BJ (cell line): ENCODE measurements around the gene SLC2A14. TPM values are rescaled to one million over a fixed set of nuclear protein-coding genes. Genes with fewer than 3 reads are reported as not detected.
A peak's percentile ranks its signal among the peaks of the same experiment; 100 is the strongest.
"Not testable (repeated sequence)": the region's sequence is repeated elsewhere in the genome, so short reads cannot be mapped to it uniquely, and the experiment has no call there.

Source experiments
- CTCF ChIA-PET: fragments of 350-600 bp; formaldehyde crosslinking; extraction: SDS; loops from one replicate; lab custom pipeline; 2021; ENCODE audit warnings: antibody characterized with exemption, inconsistent platforms; lab: Yijun Ruan, JAX
- POLR2A ChIA-PET: fragments of 300-600 bp; sonication (Branson Sonifier 250); formaldehyde crosslinking; extraction: SDS; loops from one replicate; lab custom pipeline; 2021; ENCODE audit warnings: antibody characterized with exemption; lab: Charles Lee
- DNase-seq: peaks from one replicate; pipeline ENCODE4 v3.0.0-alpha.2; 2011; ENCODE audit warnings: low read depth
- H3K27me3 ChIP-seq: 2 replicates; pipeline ENCODE4 v1.6.0; 2011; ENCODE audit warnings: low read length; ENCODE audit not compliant: control insufficient read depth, insufficient read depth
- H3K36me3 ChIP-seq: 2 replicates; pipeline ENCODE4 v1.5.1; 2011; ENCODE audit warnings: low read length; ENCODE audit not compliant: control insufficient read depth, insufficient read depth
- H3K4me3 ChIP-seq: 2 replicates; pipeline ENCODE4 v1.5.1; 2011; ENCODE audit warnings: low read depth, mild to moderate bottlenecking, control low read depth, low read length
- CTCF ChIP-seq: IDR thresholded peaks from 2 replicates; pipeline ENCODE4 v1.5.1; 2011; ENCODE audit warnings: low read depth, mild to moderate bottlenecking, control low read depth, inconsistent platforms, low read length, moderate library complexity; ENCODE audit not compliant: insufficient read depth
- polyA plus RNA-seq: library from polyadenylated mRNA; depleted of rRNA; stranded (reverse); fragments of >200 nt; gene quantifications from 2 replicates; pipeline ENCODE4 v1.2.3, GENCODE V29; 2011

The SLC2A14 gene
- polyA plus RNA-seq, 1 experiment: not detected

DNA sequence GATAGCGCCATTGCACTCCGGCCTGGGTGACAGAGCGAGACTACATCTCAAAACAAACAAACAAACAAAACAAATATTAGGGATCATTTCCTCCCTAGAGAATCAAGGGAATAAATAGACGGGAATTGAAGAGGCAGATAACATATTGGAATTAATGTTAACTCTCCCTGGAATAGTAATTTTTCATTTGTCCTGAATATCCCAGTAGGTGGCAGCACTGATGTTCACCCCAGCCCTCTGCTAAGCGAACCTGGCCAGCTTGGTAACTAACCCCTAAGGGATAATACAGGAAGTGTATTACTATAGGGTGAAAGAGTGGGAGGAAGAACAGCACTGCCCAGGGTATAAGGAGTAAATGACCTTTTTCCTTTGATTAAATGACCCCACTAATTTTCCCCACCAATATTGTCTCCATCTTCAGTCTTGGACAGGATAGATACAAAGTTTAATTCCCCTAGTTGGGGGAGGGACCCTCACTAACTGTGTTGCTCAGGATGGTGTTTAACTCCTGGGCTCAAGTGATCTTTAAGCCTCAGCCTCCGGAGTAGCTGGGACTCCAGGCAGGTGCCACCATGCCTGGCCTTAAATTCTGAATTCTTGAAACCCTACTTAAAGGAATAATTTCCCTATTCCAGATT is 40.5 kb downstream of the SLC2A14 start:
- ChIA-PET CTCF (interaction anchor here (0.5 to 2.7 kb wide), 11 partner anchors 8 to 246 kb away, joined by 3 to 12 read pairs (median 4); no protein-coding TSS in a partner anchor), POLR2A (no interaction called here)
- DNase-seq: no peak
- no peaks in the 10 kb centered on the region for H3K27me3 ChIP-seq
- H3K36me3 ChIP-seq: no peaks in the 10 kb centered on the region
- H3K4me3 ChIP-seq: no peak overlapping the region
- peak; percentile 63 for TF ChIP-seq CTCF

DNA sequence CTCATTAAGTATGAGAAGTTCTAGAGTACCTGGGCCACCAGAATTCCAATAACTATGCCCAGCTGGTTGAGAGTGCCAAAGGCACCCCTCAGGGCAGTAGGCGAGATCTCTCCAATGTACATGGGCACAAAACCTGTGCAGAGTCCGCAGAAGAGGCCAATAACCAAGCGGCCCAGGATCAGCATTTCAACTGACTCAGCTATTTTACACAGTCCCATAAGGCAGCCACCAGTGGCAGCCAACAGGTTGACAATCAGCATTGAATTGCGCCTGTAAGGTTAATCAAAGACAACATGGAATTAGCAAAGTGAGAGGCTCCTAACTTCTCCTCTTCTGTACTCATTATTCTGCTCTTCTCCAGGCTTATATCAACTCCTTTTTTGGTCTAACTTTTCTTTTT is 43.0 kb downstream of the SLC2A14 start:
- H3K27me3 ChIP-seq, H3K4me3 ChIP-seq, H3K36me3 ChIP-seq, DNase-seq, POLR2A ChIA-PET: not testable (repeated sequence)
- CTCF ChIA-PET: interaction anchor here (1.0 to 1.3 kb wide), 2 partner anchors 104 to 165 kb away, joined by 3 to 5 read pairs; no protein-coding TSS in a partner anchor

- H3K36me3 ChIP-seq, POLR2A ChIA-PET, DNase-seq, H3K27me3 ChIP-seq, H3K4me3 ChIP-seq: not testable (repeated sequence)
- CTCF ChIA-PET: interaction anchor here (1.4 kb wide), 1 partner anchor 108 kb away, joined by 3 read pairs; no protein-coding TSS in a partner anchor
These were observed 47.0 kb downstream of the SLC2A14 start for GRCh38 chr12:7825754-7826153.

- CTCF ChIA-PET: interaction anchor here (0.8 to 4.2 kb wide), 9 partner anchors 10 to 587 kb away, joined by 3 to 32 read pairs (median 3); no protein-coding TSS in a partner anchor
- DNase-seq: peak; percentile 15
- no peak overlapping the region for H3K4me3 ChIP-seq
- no peaks in the 10 kb centered on the region for H3K27me3 ChIP-seq
- POLR2A ChIA-PET: no interaction called here
- TF ChIP-seq CTCF: peak; percentile 89
- H3K36me3 ChIP-seq: no peaks in the 10 kb centered on the region
These were observed 65.7 kb downstream of the SLC2A14 start for GRCh38 chr12:7806863-7807487.

DNA sequence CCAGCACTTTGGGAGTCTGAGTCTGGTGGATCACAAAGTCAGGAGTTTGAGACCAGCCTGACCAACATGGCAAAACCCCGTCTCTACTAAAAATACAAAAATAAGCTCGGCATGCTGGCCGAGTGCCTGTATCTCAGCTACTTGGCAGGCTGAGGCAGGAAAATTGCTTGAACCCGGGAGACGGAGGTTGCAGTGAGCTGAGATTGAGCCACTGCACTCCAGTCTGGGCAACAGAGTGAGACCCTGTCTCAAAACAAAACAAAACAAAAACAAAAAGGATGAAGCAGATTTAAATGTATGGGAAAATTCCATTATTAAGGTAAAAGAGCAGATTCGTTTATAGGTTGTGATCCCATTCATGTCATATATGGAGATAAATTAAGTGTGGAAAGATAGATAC is 66.4 kb downstream of the SLC2A14 start:
- CTCF ChIA-PET: interaction anchor here (1.0 to 4.2 kb wide), 8 partner anchors 10 to 271 kb away, joined by 3 to 32 read pairs (median 4); no protein-coding TSS in a partner anchor
- H3K4me3 ChIP-seq, POLR2A ChIA-PET, DNase-seq, H3K36me3 ChIP-seq, H3K27me3 ChIP-seq: not testable (repeated sequence)

DNA sequence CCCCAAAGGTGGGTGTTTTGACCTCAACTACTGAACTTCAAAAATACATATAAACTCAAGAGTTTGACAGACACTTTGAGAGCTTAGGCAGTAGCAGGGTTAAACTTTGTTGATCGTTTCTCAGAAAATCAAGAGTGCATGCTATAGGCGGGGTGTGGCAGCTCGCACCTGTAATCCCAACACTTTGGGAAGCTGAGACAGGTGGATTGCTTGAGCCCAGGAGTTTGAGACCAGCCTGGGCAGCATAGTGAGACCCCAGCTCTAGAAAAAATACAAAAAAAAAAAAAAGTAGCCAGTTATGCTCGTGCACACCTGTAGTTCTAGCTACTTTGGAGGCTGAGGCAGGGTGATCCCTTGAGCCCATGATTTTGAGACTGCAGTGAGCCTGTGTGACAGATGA is 71.3 kb downstream of the SLC2A14 start:
- CTCF ChIA-PET: interaction anchor here (0.6 to 1.6 kb wide), 2 partner anchors 123 to 159 kb away, joined by 3 to 5 read pairs; no protein-coding TSS in a partner anchor
- no peaks in the 10 kb centered on the region for H3K36me3 ChIP-seq
- POLR2A ChIA-PET: no interaction called here
- TF ChIP-seq CTCF: no peak
- no peak overlapping the region for H3K4me3 ChIP-seq
- no peaks in the 10 kb centered on the region for H3K27me3 ChIP-seq
- no peak for DNase-seq

- POLR2A ChIA-PET, DNase-seq, H3K27me3 ChIP-seq, H3K36me3 ChIP-seq, H3K4me3 ChIP-seq: not testable (repeated sequence)
- CTCF ChIA-PET: interaction anchor here (1.4 to 1.7 kb wide), 2 partner anchors 11 to 107 kb away, joined by 3 to 5 read pairs; no protein-coding TSS in a partner anchor
These were observed 73.9 kb downstream of the SLC2A14 start for GRCh38 chr12:7798750-7799308.
